ENCODE results near the gene XRCC3.

DNA sequence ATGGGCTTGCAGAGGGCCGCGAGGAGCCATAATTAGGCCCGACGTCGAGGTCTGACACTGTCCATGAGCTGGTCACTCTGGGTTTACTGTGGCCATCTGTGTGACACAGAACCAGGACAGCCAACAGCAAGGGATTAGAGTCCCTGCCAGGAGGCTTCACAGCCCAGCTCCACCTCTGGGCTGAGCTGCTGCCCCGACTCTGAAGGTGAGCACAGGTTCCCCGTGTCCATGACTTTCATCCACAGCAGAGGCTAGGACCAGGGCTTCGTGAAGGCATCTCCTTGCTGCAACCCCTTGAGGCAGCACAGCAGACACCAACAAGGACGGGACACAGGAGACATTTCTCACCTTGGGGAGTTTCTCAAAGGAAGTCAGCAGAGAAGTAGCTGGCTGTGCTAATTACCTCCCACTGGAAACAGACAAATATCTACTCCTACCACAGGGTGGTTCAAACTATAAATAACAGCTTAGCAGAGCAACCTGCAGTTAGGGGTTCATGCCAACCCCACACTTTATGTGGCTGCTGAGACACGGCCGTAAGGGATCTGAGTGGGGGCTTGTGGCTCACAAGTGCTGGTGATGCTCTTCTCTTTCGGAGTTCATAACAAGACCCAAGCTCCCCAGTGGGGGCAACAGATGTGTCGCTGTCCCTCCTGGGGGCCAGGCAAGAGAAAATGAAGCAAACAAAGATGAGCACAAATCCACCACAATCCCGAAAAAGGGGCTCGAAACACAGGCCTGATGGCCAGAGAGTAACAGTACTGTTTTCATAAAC is 29.6 kb upstream of the XRCC3 start:
- no peak for TF ChIP-seq POLR2A (IDR thresholded peaks at IDR 0.05)
- TF ChIP-seq, protein P1, sequence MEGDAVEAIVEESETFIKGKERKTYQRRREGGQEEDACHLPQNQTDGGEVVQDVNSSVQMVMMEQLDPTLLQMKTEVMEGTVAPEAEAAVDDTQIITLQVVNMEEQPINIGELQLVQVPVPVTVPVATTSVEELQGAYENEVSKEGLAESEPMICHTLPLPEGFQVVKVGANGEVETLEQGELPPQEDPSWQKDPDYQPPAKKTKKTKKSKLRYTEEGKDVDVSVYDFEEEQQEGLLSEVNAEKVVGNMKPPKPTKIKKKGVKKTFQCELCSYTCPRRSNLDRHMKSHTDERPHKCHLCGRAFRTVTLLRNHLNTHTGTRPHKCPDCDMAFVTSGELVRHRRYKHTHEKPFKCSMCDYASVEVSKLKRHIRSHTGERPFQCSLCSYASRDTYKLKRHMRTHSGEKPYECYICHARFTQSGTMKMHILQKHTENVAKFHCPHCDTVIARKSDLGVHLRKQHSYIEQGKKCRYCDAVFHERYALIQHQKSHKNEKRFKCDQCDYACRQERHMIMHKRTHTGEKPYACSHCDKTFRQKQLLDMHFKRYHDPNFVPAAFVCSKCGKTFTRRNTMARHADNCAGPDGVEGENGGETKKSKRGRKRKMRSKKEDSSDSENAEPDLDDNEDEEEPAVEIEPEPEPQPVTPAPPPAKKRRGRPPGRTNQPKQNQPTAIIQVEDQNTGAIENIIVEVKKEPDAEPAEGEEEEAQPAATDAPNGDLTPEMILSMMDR (IDR thresholded peaks at IDR 0.05): no peak

Measured in testis (tissue), 2 donors.